Right forelimb (tissue), 1 donor: ENCODE results near the gene SOCS4.

ENCODE experiments used
- DNase-seq: peaks from one replicate; pipeline ENCODE4 v3.0.0-alpha.2; 2018

Gene SOCS4

DNA sequence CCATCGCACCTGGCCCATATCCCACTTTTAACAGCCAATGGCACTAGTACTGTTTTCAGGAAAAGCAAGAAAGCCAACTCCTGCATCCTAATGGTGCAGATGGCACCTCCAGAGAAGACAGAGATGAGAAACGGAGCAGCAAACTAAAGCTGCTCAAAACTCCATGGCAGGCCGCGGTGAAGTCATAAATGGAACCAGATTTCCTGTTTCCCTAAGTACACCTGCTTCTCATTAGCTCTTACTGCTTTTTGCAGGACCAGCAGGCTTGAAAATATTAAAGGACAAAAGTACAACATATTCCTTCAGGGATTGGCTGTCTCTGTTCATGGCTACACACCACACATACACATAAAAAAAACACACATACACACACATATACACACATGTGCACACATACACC, 65.3 kb downstream of the SOCS4 start:
- DNase-seq = no peak

DNA sequence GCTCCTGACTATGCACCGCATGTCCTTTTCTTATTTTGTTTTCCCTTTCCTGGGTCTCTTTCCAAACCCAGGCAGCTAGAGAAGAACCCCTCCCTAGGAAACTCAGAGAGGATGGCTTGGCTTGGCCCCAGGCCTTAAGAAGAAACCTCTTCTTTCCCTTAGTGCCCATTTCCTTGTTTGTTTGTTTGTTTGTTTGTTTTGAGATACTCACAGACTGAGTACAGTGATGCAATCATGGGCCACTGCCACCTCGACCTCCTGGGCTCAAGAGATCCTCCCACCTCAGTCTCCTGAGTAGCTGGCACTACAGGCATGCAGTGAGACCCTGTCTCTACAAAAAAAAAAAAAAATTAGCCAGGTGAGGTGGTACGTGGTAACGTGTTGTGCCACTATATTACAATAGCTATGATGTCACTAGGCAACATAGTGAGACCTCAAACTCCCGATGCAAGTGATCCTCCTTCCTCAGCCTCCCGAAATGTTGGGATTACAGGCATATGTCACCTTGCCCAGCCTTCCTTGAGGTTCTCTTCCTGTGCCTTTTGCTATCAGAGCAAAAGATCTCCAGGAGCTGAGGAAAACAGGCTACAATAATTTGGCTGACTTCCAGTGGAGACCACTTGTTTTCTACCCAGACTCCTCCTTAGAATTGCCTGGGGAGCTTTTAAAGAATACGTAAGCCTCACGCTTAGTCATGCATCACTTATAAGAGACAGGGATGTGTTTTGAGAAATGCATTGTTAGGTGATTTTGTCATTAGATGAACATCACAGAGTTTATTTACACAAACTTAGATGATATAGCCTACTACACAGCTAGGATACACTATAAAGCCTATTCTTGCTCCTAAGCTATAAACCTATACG, 67.5 kb downstream of the SOCS4 start:
- DNase-seq = no peak

GRCh38 chr14:55097881-55098560, 71.0 kb downstream of the SOCS4 start:
- DNase-seq = no peak

- no peak for DNase-seq
Observed at GRCh38 chr14:55098561-55098898, 71.5 kb downstream of the SOCS4 start.
